ENCODE results near the gene AKR1B15. TPM values are rescaled to one million over a fixed set of nuclear protein-coding genes. Genes with fewer than 3 reads are reported as not detected.

AKR1B15 gene
- polyA plus RNA-seq, 1 donor (not counting 4 experiments of a cell fraction or from before 2014, with no cell fraction given) = 0.28 TPM

DNA sequence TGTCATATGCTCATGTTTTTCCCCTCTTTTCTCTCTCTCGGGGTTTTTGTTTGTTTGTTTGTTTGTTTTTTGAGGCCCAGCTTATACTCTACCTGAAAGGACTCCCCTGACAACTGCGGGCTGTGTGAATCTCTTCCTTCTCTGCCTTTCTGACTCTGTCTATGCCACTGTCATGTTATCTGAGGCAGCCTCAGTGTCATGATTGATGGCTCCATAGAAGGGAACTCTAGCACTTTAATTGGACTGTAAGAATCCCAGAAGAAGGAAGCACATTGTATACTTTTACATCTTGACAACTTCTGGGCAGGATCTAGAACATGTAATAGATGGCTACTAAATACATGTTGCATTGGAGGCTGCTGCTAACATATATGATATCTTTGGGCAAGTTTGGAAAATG, 25.4 kb downstream of the AKR1B15 start:
- Histone ChIP-seq H3K79me2 (ENCODE audit: control insufficient read depth, insufficient read depth, low read length) (no peaks in the 10 kb centered on the region), H3K36me3 (ENCODE audit: control insufficient read depth in 2 of 2, extremely low read depth in 1 of 2, insufficient read depth in 2 of 2, low read length in 2 of 2) (no peaks in the 10 kb centered on the region), H3K9me1 (ENCODE audit: control insufficient read depth, extremely low read depth, insufficient read depth, low read length) (no peaks in the 10 kb centered on the region), H4K20me1 (ENCODE audit: control insufficient read depth, extremely low read depth, insufficient read depth, low read length) (no peaks in the 10 kb centered on the region), H3K9ac (ENCODE audit: control insufficient read depth, extremely low read depth, insufficient read depth, low read length) (no peak overlapping the region), H3K4me2 (ENCODE audit: control insufficient read depth, extremely low read depth, insufficient read depth, low read depth, low read length) (no peak overlapping the region), H3K9me3 (ENCODE audit: control insufficient read depth, low read depth, low read length) (no peaks in the 10 kb centered on the region), H3K27me3 (ENCODE audit: control insufficient read depth, extremely low read depth, insufficient read depth, low read length) (peaks cover 6% of the 10 kb centered on the region), H3K4me1 (ENCODE audit: control insufficient read depth, extremely low read depth, insufficient read depth, low read length) (no peaks in the 10 kb centered on the region), H2AFZ (ENCODE audit: control insufficient read depth, low read length) (no peak overlapping the region), H3K4me3 (ENCODE audit: control insufficient read depth in 2 of 3, extremely low read depth in 1 of 3, insufficient read depth in 2 of 3, low read depth in 1 of 3, low read length in 3 of 3) (no peak overlapping the region), H3K27ac (ENCODE audit: control insufficient read depth, insufficient read depth, low read length) (no peak overlapping the region)
- dilution Hi-C loops (cut with MboI; ENCODE audit: extremely low pct_ligation_motif_present, low sequenced_read_pairs) = no loop called here
- no peak for DNase-seq (ENCODE audit: low read depth, low spot score)
- TF ChIP-seq, protein P1, sequence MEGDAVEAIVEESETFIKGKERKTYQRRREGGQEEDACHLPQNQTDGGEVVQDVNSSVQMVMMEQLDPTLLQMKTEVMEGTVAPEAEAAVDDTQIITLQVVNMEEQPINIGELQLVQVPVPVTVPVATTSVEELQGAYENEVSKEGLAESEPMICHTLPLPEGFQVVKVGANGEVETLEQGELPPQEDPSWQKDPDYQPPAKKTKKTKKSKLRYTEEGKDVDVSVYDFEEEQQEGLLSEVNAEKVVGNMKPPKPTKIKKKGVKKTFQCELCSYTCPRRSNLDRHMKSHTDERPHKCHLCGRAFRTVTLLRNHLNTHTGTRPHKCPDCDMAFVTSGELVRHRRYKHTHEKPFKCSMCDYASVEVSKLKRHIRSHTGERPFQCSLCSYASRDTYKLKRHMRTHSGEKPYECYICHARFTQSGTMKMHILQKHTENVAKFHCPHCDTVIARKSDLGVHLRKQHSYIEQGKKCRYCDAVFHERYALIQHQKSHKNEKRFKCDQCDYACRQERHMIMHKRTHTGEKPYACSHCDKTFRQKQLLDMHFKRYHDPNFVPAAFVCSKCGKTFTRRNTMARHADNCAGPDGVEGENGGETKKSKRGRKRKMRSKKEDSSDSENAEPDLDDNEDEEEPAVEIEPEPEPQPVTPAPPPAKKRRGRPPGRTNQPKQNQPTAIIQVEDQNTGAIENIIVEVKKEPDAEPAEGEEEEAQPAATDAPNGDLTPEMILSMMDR (optimal IDR thresholded peaks at IDR 0.05 in 1 of 3, IDR thresholded peaks at IDR 0.05 in 1 of 3, conservative IDR thresholded peaks at IDR 0.05 in 1 of 3; ENCODE audit: extremely low read depth in 1 of 3, insufficient read depth in 2 of 3, low read length in 3 of 3) = no peak
- TF ChIP-seq EZH2 (IDR thresholded peaks at IDR 0.05; ENCODE audit: low read length) = no peak
- no peak for FAIRE-seq

DNA sequence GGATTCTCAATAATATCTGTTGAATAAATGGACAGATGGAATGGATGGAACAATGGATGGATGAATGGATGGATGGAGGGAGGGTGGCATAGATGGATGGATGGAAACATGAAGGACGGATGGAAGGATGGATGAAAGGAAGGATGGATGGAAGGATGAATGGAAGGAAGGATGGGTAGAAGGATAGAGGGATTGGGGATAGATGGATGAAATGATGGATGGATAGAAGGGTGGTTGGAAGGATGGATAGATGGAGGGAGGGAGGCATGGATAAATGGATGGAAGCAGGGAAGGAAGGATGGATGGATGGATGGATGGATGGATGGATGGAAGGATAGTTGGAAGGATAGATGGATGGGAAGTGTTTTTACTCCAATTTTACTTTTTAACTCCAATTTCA, 35.4 kb downstream of the AKR1B15 start:
- Histone ChIP-seq H2AFZ (ENCODE audit: control insufficient read depth, low read length) (no peak overlapping the region), H3K4me2 (ENCODE audit: control insufficient read depth, extremely low read depth, insufficient read depth, low read depth, low read length) (no peak overlapping the region), H3K4me1 (ENCODE audit: control insufficient read depth, extremely low read depth, insufficient read depth, low read length) (no peaks in the 10 kb centered on the region), H3K9ac (ENCODE audit: control insufficient read depth, extremely low read depth, insufficient read depth, low read length) (no peak overlapping the region), H3K9me1 (ENCODE audit: control insufficient read depth, extremely low read depth, insufficient read depth, low read length) (no peaks in the 10 kb centered on the region), H3K79me2 (ENCODE audit: control insufficient read depth, insufficient read depth, low read length) (no peaks in the 10 kb centered on the region), H4K20me1 (ENCODE audit: control insufficient read depth, extremely low read depth, insufficient read depth, low read length) (no peaks in the 10 kb centered on the region), H3K27ac (ENCODE audit: control insufficient read depth, insufficient read depth, low read length) (no peak overlapping the region), H3K9me3 (ENCODE audit: control insufficient read depth, low read depth, low read length) (no peaks in the 10 kb centered on the region), H3K4me3 (ENCODE audit: control insufficient read depth in 2 of 3, extremely low read depth in 1 of 3, insufficient read depth in 2 of 3, low read depth in 1 of 3, low read length in 3 of 3) (no peak overlapping the region), H3K27me3 (ENCODE audit: control insufficient read depth, extremely low read depth, insufficient read depth, low read length) (peaks cover 9% of the 10 kb centered on the region), H3K36me3 (ENCODE audit: control insufficient read depth in 2 of 2, extremely low read depth in 1 of 2, insufficient read depth in 2 of 2, low read length in 2 of 2) (no peaks in the 10 kb centered on the region)
- dilution Hi-C loops (cut with MboI; ENCODE audit: extremely low pct_ligation_motif_present, low sequenced_read_pairs) = no loop called here
- no peak for FAIRE-seq
- no peak for TF ChIP-seq EZH2 (IDR thresholded peaks at IDR 0.05; ENCODE audit: low read length)
- TF ChIP-seq, protein P1 (optimal IDR thresholded peaks at IDR 0.05 in 1 of 3, IDR thresholded peaks at IDR 0.05 in 1 of 3, conservative IDR thresholded peaks at IDR 0.05 in 1 of 3; ENCODE audit: extremely low read depth in 1 of 3, insufficient read depth in 2 of 3, low read length in 3 of 3) = no peak
- no peak for DNase-seq (ENCODE audit: low read depth, low spot score)

All from keratinocyte (primary cell).